HEK293T (cell line): ENCODE data around the gene CDYL.

Source experiments
- CTCF ChIA-PET: fragments of 350-600 bp; formaldehyde crosslinking; extraction: SDS; loops from one replicate; lab custom pipeline; 2021; ENCODE audit warnings: antibody characterized with exemption, inconsistent platforms; lab: Yijun Ruan, JAX
- POLR2A ChIA-PET: fragments of 350-600 bp; formaldehyde crosslinking; extraction: SDS; loops from one replicate; lab custom pipeline; 2020; ENCODE audit warnings: antibody characterized with exemption, inconsistent platforms; lab: Yijun Ruan, JAX
- DNase-seq: peaks from one replicate; pipeline ENCODE4 v3.0.0; 2012; ENCODE audit warnings: mixed read lengths; ENCODE audit errors: extremely low spot score
- ARNT ChIP-seq: fragments of 450-650 bp; IDR thresholded peaks from 2 replicates; pipeline ENCODE4 v1.6.1; 2017; ENCODE audit warnings: mild to moderate bottlenecking
- BHLHE40 ChIP-seq: fragments of 450-650 bp; IDR thresholded peaks from 2 replicates; pipeline ENCODE4 v1.6.1; 2016; ENCODE audit warnings: mild to moderate bottlenecking, moderate library complexity, borderline replicate concordance
- CTBP1 ChIP-seq: fragments of 450-650 bp; IDR thresholded peaks from 2 replicates; pipeline ENCODE4 v1.6.1; 2016; ENCODE audit warnings: borderline replicate concordance
- ELF4 ChIP-seq: fragments of 450-650 bp; IDR thresholded peaks from 2 replicates; pipeline ENCODE4 v1.6.1; 2017; ENCODE audit warnings: antibody characterized with exemption
- FOXA1 ChIP-seq: fragments of 450-650 bp; IDR thresholded peaks from 2 replicates; pipeline ENCODE4 v1.6.1; 2016; ENCODE audit warnings: mild to moderate bottlenecking
- FOXK2 ChIP-seq: fragments of 450-650 bp; IDR thresholded peaks from 2 replicates; pipeline ENCODE4 v1.6.1; 2016; ENCODE audit warnings: mild to moderate bottlenecking
- FOXM1 ChIP-seq: fragments of 450-650 bp; IDR thresholded peaks from 2 replicates; pipeline ENCODE4 v1.6.1; 2017; ENCODE audit warnings: mild to moderate bottlenecking, borderline replicate concordance
- HDGF ChIP-seq: fragments of 450-650 bp; IDR thresholded peaks from 2 replicates; pipeline ENCODE4 v1.6.1; 2017; ENCODE audit warnings: antibody characterized with exemption, borderline replicate concordance
- L3MBTL2 ChIP-seq: fragments of 450-650 bp; conservative IDR thresholded peaks from 2 replicates; pipeline ENCODE4 v1.6.1; 2016; ENCODE audit warnings: mild to moderate bottlenecking
- LEF1 ChIP-seq: fragments of 450-650 bp; IDR thresholded peaks from 2 replicates; pipeline ENCODE4 v1.6.1; 2017; ENCODE audit warnings: mild to moderate bottlenecking, borderline replicate concordance
- NFRKB ChIP-seq: fragments of 450-650 bp; IDR thresholded peaks from 2 replicates; pipeline ENCODE4 v1.6.1; 2016; ENCODE audit warnings: mild to moderate bottlenecking, moderate library complexity
- SP1 ChIP-seq: fragments of 450-650 bp; IDR thresholded peaks from 2 replicates; pipeline ENCODE4 v1.6.1; 2017
- SUZ12 ChIP-seq: fragments of 450-650 bp; IDR thresholded peaks from 2 replicates; pipeline ENCODE4 v1.6.1; 2016; ENCODE audit warnings: mild to moderate bottlenecking
- TARDBP ChIP-seq: fragments of 450-650 bp; IDR thresholded peaks from 2 replicates; pipeline ENCODE4 v1.6.1; 2016
- ZNF384 ChIP-seq: fragments of 450-650 bp; IDR thresholded peaks from 2 replicates; pipeline ENCODE4 v1.6.1; 2016
- TF ChIP-seq, protein P1 (sequence below): fragments of 450-650 bp; IDR thresholded peaks from 2 replicates; pipeline ENCODE4 v1.6.1; 2016

The CDYL gene

DNA sequence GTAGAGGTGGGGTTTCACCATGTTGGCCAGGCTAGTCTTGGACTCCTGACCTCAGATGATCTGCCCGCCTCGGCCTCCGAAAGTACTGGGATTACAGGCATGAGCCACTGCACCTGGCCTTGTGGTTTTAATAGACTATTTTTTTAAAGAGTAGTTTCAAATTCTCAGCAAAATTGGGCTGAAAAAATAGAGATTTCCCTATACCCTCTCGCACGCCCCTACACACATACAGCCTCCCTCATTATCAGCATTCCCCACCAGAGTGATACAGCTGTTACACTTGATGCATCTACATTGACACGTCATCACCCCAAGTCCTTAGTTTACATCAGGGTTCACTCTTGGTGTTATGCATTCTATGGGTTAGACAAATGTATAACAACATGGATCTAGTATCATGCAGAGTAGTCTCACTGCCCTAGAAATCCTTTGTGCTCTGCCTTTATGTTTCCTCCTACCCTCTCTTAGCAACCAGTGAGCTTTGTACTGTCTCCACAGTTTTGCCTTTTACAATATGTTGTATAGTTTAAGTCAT lies 103.6 kb downstream of the CDYL start:
- ChIA-PET POLR2A (no interaction called here), CTCF (no interaction called here)
- DNase-seq: no peak
- TF ChIP-seq, protein P1, sequence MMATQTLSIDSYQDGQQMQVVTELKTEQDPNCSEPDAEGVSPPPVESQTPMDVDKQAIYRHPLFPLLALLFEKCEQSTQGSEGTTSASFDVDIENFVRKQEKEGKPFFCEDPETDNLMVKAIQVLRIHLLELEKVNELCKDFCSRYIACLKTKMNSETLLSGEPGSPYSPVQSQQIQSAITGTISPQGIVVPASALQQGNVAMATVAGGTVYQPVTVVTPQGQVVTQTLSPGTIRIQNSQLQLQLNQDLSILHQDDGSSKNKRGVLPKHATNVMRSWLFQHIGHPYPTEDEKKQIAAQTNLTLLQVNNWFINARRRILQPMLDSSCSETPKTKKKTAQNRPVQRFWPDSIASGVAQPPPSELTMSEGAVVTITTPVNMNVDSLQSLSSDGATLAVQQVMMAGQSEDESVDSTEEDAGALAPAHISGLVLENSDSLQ: no peak
- TF ChIP-seq HDGF: no peak
- no peak for TF ChIP-seq FOXA1
- TF ChIP-seq CTBP1: no peak

DNA sequence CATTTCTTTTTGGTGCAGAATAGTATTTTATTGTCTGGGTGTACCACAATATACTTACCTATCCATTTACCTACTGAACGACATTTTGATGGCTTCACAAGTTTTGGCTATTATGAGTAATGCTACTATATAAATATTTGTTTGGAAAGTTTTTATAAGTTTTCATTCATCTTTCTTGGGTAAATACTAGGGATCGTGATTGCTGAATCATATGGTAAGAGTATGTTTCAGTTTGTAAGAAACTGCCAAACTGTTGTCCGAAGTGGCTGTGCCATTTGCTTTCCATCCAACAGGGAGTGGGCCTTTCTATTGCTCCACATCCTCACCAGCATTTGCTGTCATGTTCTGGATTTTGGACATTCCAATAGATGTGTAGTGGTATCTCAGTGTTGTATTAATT lies 104.2 kb downstream of the CDYL start:
- DNase-seq: no peak
- TF ChIP-seq SP1 (no peak), ARNT (no peak), NFRKB (no peak), HDGF (no peak), TARDBP (no peak), FOXK2 (no peak), L3MBTL2 (no peak), ELF4 (no peak), CTBP1 (no peak), ZNF384 (no peak), SUZ12 (no peak), FOXM1 (no peak), LEF1 (no peak), FOXA1 (no peak), BHLHE40 (no peak)
- TF ChIP-seq, protein P1: no peak
- ChIA-PET POLR2A (no interaction called here), CTCF (no interaction called here)

DNA sequence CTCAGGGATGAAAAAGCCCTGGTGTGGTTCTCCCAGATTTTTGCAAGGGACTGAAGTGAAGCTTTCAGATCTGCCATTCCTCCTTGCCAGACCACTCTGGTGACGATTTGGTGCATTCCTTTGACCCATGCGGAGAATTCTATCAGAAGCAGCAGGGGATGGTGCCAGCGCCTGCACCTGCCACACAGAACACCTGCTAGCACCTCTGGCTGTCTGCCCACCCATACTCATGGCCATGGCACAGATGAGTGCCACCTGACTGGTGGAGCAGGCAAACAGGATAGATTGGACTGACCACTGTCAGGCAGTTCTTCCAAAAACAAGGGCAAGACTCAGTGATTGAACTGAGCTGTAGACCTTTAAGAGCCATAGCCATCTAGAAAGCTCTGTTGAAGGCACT lies 107.1 kb downstream of the CDYL start:
- TF ChIP-seq FOXA1 (no peak), CTBP1 (no peak), NFRKB (no peak), BHLHE40 (no peak), TARDBP (no peak), ZNF384 (no peak), ELF4 (no peak), L3MBTL2 (no peak), SP1 (no peak), LEF1 (no peak), SUZ12 (no peak), FOXK2 (no peak)
- TF ChIP-seq, protein P1: no peak
- no peak for DNase-seq
- CTCF ChIA-PET: no interaction called here
- POLR2A ChIA-PET: no interaction called here

DNA sequence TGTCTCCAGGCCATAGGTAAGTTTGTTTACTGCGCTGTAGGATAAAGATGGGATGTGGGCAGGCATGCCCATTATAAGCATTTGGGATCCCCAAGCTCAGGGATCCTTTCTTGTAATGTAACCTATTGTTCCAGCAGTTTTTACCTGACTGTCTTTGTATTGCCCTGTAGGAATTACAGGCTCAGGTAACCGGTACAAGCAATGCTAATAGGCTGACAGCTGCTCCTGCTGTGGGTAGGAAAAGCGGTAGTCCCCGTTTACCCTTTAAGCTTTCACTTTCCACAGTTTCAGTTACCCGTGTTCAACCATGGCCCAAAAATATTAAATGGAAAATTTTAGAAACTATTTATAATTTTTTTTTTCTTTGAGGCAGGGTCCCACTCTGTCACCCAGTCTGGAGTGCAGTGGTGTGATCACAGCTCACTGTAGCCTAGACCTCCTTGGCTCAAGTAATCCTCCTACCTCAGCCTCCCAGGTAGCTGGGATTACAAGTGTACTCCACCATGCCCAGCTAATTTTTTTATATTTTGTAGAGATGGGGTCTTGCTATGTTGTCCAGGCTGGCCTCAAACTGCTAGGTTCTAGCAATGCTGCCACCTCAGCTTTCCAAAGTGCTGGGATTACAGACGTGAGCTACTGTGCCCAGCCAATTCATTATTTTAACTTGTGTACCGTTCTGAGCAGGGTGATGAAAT lies 108.6 kb downstream of the CDYL start:
- ChIA-PET POLR2A (no interaction called here), CTCF (no interaction called here)
- no peak for TF ChIP-seq SUZ12
- TF ChIP-seq L3MBTL2: no peak
- TF ChIP-seq ZNF384: no peak
- no peak for TF ChIP-seq LEF1
- no peak for TF ChIP-seq ARNT
- TF ChIP-seq HDGF: no peak
- TF ChIP-seq CTBP1: no peak
- TF ChIP-seq BHLHE40: no peak
- TF ChIP-seq SP1: no peak
- TF ChIP-seq FOXA1: no peak
- TF ChIP-seq, protein P1: no peak
- TF ChIP-seq FOXM1: no peak
- TF ChIP-seq TARDBP: no peak
- TF ChIP-seq FOXK2: no peak
- TF ChIP-seq NFRKB: no peak
- no peak for TF ChIP-seq ELF4
- no peak for DNase-seq

DNA sequence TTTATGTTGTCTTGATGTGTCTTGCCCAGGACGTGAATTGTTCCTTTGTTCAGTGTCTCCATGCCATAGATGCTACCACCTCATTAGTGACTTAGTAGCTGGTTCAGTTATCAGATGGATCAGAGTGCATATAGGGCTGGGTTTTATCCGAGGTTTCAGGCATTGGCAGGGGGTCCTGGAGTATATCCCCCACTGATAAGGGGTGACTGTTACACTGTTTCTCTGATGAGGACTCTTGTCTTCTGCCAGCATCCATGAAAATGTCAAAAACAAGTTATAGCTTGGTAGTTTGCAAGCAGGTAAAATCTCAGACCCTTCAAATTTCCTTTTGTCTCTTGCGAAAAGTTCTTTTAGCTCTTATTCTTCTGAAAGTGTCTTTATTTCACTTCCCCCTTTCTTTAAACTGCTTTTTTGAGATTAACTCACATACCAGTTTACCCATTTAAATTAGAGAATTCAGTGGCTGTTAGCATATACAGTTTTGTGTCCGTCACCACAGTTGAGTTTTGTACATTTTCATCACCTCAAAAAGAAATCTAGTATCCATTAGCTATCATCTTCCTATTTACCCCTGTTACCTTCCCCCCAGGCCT lies 109.2 kb downstream of the CDYL start:
- ChIA-PET CTCF (no interaction called here), POLR2A (no interaction called here)
- no peak for DNase-seq
- TF ChIP-seq BHLHE40 (no peak), FOXK2 (no peak), HDGF (no peak), ZNF384 (no peak), ARNT (no peak), L3MBTL2 (no peak), CTBP1 (no peak), SP1 (no peak), NFRKB (no peak), TARDBP (no peak), ELF4 (no peak), FOXM1 (no peak)
- TF ChIP-seq, protein P1: no peak
